HCT116 (cell line): ENCODE measurements around the gene ARSI. TPM values are rescaled to one million over a fixed set of nuclear protein-coding genes. Genes with fewer than 3 reads are reported as not detected.

Source experiments
- ATAC-seq: fragments of 200-7000 bp; cut with Tn5 transposase; 2 replicates; pipeline ENCODE4 v1.9.1; 2020; ENCODE audit warnings: mild to moderate bottlenecking, moderate library complexity
- BruUV-seq: library from RNA; stranded (reverse); fragments of 400-500 nt; replicated peaks from 2 replicates; lab custom pipeline; 2021; lab: Mats Ljungman, UMichigan
- CTCF ChIA-PET: fragments of 300-600 bp; sonication (Branson Sonifier 250); formaldehyde crosslinking; loops from one replicate; lab custom pipeline; 2021; ENCODE audit warnings: antibody characterized with exemption; lab: Charles Lee
- POLR2A ChIA-PET: fragments of 300-600, 350-600 bp; sonication (Branson Sonifier 250); formaldehyde crosslinking; loops from one replicate; lab custom pipeline; 2021; ENCODE audit warnings: antibody characterized with exemption; lab: Charles Lee
- RAD21 ChIA-PET, 2 experiments: fragments of 300-600 bp; sonication (Branson Sonifier 250); formaldehyde crosslinking; loops; one replicate each; lab custom pipeline; 2023; ENCODE audit warnings: low total read pairs in 2 of 2; ENCODE audit not compliant: uncharacterized antibody in 2 of 2, unreplicated experiment in 2 of 2, low non-redundant PET in 1 of 2; lab: Charles Lee
- DNase-seq: peaks from one replicate; pipeline ENCODE4 v3.0.0-alpha.2; 2010; ENCODE audit warnings: low read depth, low spot score
- H2AFZ ChIP-seq: fragments of 200-600 bp; shearing (Covaris generic), sonication (generic); 2 replicates; pipeline ENCODE4 v1.6.1; 2017; ENCODE audit warnings: low read depth, mixed run types, mixed read lengths, antibody characterized with exemption, low read length; ENCODE audit not compliant: poor library complexity, severe bottlenecking
- H3K27ac ChIP-seq: 2 replicates; pipeline ENCODE4 v1.5.1; 2012; ENCODE audit warnings: low read depth, low read length
- H3K27me3 ChIP-seq: fragments of 200-600 bp; sonication (generic); 2 replicates; pipeline ENCODE4 v1.6.1; 2016; ENCODE audit warnings: mixed run types, low read length, mixed read lengths; ENCODE audit not compliant: insufficient read depth
- H3K36me3 ChIP-seq, 2 experiments: fragments of 200-500 bp in 1 of 2; fragments of 200-600 bp in 1 of 2; sonication (Bioruptor generic) in 1 of 2; sonication (generic) in 1 of 2; 2 replicates each; pipeline versions ENCODE4 v1.5.1 to v1.6.1; 2014 to 2016; ENCODE audit warnings: low read length in 2 of 2, inconsistent platforms in 1 of 2, mixed read lengths in 1 of 2, mixed run types in 1 of 2; ENCODE audit not compliant: insufficient read depth in 2 of 2, control insufficient read depth in 1 of 2
- H3K4me1 ChIP-seq, 2 experiments: fragments of 200-600 bp in 1 of 2; sonication (generic) in 1 of 2; 2 replicates each; pipeline versions ENCODE4 v1.5.1 to v1.6.1; 2012 to 2017; ENCODE audit warnings: low read length in 2 of 2, inconsistent platforms in 1 of 2, mild to moderate bottlenecking in 1 of 2, mixed read lengths in 1 of 2, mixed run types in 1 of 2, moderate library complexity in 1 of 2; ENCODE audit not compliant: insufficient read depth in 2 of 2, control insufficient read depth in 1 of 2
- H3K4me2 ChIP-seq: fragments of 200-600 bp; sonication (generic); 2 replicates; pipeline ENCODE4 v1.6.1; 2017; ENCODE audit warnings: mixed run types, low read length, mixed read lengths
- H3K4me3 ChIP-seq, 2 experiments: fragments of 200-600 bp in 1 of 2; sonication (generic) in 1 of 2; replicated peaks in 1 of 2; 2 replicates each; pipeline ENCODE4 v1.5.1; 2011 to 2016; ENCODE audit warnings: low read length in 2 of 2, control low read depth in 1 of 2, low read depth in 1 of 2, mild to moderate bottlenecking in 1 of 2, mixed read lengths in 1 of 2, mixed run types in 1 of 2
- H3K79me2 ChIP-seq: fragments of 200-600 bp; sonication (generic); 2 replicates; pipeline ENCODE4 v1.6.1; 2017; ENCODE audit warnings: mild to moderate bottlenecking, mixed run types, low read length, moderate library complexity, mixed read lengths; ENCODE audit not compliant: insufficient read depth
- H3K9ac ChIP-seq: fragments of 200-600 bp; sonication (generic); 2 replicates; pipeline ENCODE4 v1.6.1; 2016; ENCODE audit warnings: low read length, mixed read lengths
- H3K9me2 ChIP-seq: fragments of 200-600 bp; sonication (generic), shearing (Covaris generic); 2 replicates; pipeline ENCODE4 v1.6.1; 2017; ENCODE audit warnings: mixed run types, mild to moderate bottlenecking, moderate library complexity; ENCODE audit not compliant: insufficient read depth
- H3K9me3 ChIP-seq, 2 experiments: fragments of 200-500 bp in 1 of 2; fragments of 200-600 bp in 1 of 2; sonication (Bioruptor generic) in 1 of 2; sonication (generic) in 1 of 2; 2 replicates each; pipeline ENCODE4 v1.6.1; 2014 to 2017; ENCODE audit warnings: low read length in 2 of 2, mixed read lengths in 2 of 2, inconsistent platforms in 1 of 2, low read depth in 1 of 2, mild to moderate bottlenecking in 1 of 2, mixed run types in 1 of 2, moderate library complexity in 1 of 2; ENCODE audit not compliant: control insufficient read depth in 1 of 2, insufficient read depth in 1 of 2
- H4K20me1 ChIP-seq: fragments of 200-600 bp; sonication (generic), shearing (Covaris generic); 2 replicates; pipeline ENCODE4 v1.6.1; 2017; ENCODE audit warnings: mixed run types, mild to moderate bottlenecking, moderate library complexity; ENCODE audit not compliant: insufficient read depth
- TCF7L2 ChIP-seq: IDR thresholded peaks from 2 replicates; pipeline ENCODE4 v1.7.0; 2011; ENCODE audit warnings: borderline replicate concordance, inconsistent platforms; ENCODE audit not compliant: insufficient read depth, insufficient read length; ENCODE audit errors: extremely low read depth
- intact Hi-C: fragments of 100-400 bp; cut with micrococcal nuclease; formaldehyde crosslinking; loops from 2 replicates; pipeline ENCODE4 v1.10.0; 2022
- total RNA-seq: library from RNA; stranded (reverse); gene quantifications from one replicate; pipeline ENCODE4 v1.2.1, GENCODE V29; 2021; ENCODE audit not compliant: unreplicated experiment
- TF ChIP-seq, protein P1 (sequence below): IDR thresholded peaks from 2 replicates; pipeline ENCODE4 v1.6.1; 2012; ENCODE audit warnings: low read depth

Gene ARSI
- total RNA-seq, 1 experiment from 2014 or later, result 0.07 TPM

DNA sequence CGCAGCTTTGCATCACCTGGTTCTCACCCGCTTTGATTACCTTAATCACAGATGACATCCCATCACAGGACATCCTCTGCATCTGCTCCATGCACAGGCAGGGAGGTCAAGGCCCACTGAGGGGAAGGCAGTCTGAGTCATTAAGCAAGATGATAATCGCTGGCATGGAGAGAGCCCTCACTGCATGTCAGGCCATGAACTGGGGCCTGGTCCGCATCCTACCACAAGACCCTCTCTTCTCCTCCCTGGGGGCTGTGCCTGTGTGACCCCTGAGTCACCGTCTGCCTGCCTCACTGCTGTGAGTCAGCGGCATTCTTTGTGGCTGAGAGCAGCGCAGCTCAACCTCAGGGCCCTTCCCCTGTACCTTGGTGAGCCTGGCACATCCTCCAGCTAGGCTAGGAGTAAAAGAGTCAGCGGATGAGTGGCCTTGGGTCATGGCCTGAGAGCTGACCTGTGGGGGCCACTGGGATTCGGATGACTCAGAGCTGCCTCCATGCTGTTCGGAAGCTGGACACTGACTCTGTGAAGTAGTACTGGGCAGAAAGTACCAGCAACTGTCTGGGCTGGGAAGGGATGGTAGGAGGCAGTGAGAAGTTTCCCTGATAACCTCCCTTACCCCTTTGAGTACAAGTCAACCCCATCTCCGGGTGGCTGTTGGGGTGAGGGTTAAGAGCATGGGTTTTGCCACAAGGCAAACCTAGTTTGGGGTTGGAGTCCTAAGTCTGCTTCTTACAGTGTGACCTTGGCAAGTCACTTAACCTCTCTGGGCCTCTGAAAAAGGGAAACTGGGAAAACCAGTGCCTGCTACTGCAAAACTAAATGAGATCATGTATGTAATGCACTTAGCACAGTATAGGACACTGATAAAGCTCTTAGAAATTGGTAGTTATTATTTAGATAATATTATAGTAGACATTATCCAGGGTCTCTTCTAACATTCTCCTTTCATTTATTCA lies 14.6 kb upstream of the ARSI start (continued):
- TF ChIP-seq, protein P1, sequence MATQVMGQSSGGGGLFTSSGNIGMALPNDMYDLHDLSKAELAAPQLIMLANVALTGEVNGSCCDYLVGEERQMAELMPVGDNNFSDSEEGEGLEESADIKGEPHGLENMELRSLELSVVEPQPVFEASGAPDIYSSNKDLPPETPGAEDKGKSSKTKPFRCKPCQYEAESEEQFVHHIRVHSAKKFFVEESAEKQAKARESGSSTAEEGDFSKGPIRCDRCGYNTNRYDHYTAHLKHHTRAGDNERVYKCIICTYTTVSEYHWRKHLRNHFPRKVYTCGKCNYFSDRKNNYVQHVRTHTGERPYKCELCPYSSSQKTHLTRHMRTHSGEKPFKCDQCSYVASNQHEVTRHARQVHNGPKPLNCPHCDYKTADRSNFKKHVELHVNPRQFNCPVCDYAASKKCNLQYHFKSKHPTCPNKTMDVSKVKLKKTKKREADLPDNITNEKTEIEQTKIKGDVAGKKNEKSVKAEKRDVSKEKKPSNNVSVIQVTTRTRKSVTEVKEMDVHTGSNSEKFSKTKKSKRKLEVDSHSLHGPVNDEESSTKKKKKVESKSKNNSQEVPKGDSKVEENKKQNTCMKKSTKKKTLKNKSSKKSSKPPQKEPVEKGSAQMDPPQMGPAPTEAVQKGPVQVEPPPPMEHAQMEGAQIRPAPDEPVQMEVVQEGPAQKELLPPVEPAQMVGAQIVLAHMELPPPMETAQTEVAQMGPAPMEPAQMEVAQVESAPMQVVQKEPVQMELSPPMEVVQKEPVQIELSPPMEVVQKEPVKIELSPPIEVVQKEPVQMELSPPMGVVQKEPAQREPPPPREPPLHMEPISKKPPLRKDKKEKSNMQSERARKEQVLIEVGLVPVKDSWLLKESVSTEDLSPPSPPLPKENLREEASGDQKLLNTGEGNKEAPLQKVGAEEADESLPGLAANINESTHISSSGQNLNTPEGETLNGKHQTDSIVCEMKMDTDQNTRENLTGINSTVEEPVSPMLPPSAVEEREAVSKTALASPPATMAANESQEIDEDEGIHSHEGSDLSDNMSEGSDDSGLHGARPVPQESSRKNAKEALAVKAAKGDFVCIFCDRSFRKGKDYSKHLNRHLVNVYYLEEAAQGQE, result no peak

DNA sequence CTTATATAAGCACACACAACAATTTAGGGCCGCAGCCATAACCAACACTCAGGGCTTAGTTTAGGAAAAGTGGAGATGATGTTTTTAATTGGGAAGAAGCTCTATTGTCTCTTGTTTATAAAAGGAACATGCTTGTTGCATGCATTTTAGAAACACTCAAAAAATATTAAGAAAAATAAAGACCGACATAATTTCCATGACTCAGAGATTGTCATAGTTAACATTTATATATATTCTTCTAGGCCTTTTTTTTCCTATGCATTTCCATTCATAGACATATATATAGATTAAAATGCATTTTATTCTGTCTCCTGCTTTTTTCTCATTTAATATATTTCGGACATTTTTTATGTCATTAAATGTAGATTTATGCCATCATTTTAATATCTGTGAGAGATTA lies 13.6 kb upstream of the ARSI start:
- RAD21 ChIA-PET, result no interaction called here
- Histone ChIP-seq H3K36me3 (no peaks in the 10 kb centered on the region), H3K27me3 (no peaks in the 10 kb centered on the region), H3K4me2 (peak overlapping the region; percentile 69; the same call in 1 of the 2 replicates), H3K9me2 (no peaks in the 10 kb centered on the region), H3K4me3 (no peak overlapping the region), H2AFZ (no peak overlapping the region), H3K9ac (peak overlapping the region; percentile 29; the same call in 1 of the 2 replicates), H3K4me1 (peaks cover 16 to 45% of the 10 kb centered on the region in 2 experiments), H3K27ac (no peak overlapping the region), H3K79me2 (no peaks in the 10 kb centered on the region), H4K20me1 (no peaks in the 10 kb centered on the region), H3K9me3 (no peaks in the 10 kb centered on the region)
- DNase-seq, result no peak
- BruUV-seq, result no TSS peak
- intact Hi-C loops, result no loop called here
- TF ChIP-seq TCF7L2, result no peak
- CTCF ChIA-PET, result interaction anchor here (1.6 kb wide), 1 partner anchor 35 kb away, joined by 4 read pairs; no protein-coding TSS in a partner anchor
- POLR2A ChIA-PET, result no interaction called here
- ATAC-seq, result no peak
